Activated T-cell treated with anti-CD3 and anti-CD28 coated beads for 48 hours (primary cell): ENCODE measurements around the gene STK38.

Source experiments
- DNase-seq: peaks from one replicate; pipeline ENCODE4 v3.0.0-alpha.2; 2020; ENCODE audit warnings: low read depth

STK38 gene

GRCh38 chr6:36519352-36519751, 27.9 kb downstream of the STK38 start:
- DNase-seq: no peak

DNA sequence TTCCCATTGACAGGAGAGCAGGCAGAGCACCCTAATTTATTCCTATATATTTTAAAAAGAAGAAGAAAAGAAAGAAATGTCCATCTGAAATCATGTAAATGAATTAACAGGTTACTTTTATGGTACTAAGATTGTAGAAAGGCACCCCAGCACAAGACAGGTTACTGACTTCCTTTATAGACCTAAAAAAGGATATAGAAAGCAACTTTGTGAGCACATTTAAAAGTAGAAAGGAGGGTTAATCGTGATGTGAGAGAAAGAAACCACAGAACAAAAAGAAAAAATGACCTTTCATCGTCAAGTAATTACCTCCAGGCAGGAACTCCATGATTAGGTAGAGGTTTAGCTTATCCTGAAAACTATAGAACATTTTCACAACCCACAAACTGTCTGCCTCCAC, 29.9 kb downstream of the STK38 start:
- DNase-seq: no peak

GRCh38 chr6:36516988-36517387, 30.3 kb downstream of the STK38 start:
- DNase-seq: no peak

- no peak for DNase-seq
Observed at GRCh38 chr6:36516559-36516958, 30.7 kb downstream of the STK38 start.

DNA sequence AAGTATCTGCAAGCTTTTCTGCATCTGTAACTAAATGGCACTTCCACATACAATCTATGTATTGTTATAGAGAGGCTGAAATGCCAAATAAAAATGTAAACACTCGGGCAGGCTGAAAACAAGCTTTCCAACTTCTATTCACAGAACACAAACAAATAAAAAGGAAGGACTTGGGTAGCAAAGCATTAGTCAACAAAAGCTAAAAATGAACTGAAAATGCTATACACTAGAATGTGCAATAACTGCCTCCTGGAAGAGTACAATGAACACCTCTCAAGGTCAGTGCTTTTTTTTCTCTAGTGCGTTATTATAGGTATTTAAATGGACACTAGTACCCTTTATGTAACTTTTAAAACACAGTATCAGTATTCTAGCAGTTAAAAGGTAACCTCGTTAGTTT, 31.4 kb downstream of the STK38 start:
- no peak for DNase-seq

DNA sequence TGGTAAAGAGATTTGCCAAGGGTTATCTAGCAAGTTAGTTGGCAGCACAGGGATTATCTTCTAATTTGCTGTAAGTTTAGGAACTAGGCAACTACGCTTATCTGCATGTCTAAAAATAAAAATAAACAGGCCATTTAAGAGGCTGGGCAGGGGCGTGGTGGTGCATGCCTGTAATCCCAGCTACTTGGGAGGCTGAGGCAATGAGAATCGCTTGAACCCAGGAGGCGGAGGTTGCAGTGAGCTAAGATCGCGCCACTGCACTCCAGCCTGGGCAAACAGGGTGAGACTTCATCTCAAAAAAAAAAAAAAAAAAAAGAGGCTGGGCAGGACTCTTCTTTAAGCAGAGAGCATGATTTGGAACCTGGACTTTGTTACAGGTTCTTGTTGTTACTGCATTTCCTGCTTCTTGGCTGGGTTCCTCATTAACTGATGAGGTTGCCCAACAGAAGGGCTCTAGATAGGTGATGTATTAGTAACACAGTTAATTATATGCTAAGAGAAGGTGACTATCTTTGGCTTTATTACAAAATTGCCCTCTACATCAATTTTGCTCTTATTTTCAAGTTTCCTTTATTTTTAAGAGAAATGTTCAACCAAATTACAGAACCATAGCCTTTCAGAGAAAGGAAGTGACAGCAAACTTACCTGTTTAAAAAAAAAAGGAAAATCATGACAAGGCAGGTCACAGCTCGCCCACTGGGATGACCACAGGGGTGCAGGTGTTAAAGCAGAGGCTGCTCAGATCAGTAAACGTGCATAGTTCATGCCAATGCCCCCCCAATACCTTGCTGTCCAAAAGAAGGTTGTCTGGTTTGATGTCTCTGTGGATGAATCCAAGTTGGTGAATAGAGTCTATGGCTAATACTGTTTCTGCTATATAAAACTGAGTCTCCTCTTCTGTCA, 32.5 kb downstream of the STK38 start:
- no peak for DNase-seq

- DNase-seq: no peak
Observed at GRCh38 chr6:36510365-36510764, 36.9 kb downstream of the STK38 start.

DNA sequence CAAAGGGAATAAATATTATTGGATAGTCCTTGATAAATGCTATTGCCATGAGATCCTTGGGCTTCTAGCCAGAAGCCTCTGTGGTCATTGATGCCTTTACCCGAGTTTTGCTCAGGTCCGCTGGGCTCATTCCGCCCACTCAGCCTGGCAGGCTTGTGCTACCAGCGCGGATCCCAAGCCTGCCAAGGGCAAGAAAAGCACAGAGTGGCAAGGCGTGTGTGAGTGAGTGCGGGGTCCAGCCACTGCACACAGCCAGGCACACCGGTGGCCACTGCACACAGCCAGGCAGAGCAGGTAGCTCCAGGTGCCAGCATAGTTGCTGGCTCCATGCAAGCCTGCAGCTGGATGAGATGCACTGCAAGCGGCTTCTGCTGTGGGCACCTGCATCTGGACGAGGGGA, 38.7 kb downstream of the STK38 start:
- DNase-seq: no peak

DNA sequence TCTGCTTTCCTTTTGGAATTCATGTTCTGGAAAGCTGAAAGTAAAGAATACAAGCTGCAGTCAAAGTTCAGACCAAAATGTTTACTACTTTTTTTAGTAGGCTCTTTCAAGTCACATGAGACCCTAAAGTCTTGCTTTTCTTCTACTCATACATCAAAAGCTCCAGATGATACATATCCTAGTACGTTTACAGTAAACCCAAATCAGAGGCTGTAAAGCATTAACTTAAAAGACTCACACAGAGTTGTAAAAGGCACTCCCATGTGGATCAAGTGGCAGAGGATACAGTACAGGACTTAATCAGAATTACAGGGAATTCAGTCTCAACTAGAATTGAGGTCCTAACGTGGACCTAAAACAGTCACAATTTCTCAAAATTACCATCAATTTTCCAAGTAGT, 40.7 kb downstream of the STK38 start:
- DNase-seq: no peak

DNA sequence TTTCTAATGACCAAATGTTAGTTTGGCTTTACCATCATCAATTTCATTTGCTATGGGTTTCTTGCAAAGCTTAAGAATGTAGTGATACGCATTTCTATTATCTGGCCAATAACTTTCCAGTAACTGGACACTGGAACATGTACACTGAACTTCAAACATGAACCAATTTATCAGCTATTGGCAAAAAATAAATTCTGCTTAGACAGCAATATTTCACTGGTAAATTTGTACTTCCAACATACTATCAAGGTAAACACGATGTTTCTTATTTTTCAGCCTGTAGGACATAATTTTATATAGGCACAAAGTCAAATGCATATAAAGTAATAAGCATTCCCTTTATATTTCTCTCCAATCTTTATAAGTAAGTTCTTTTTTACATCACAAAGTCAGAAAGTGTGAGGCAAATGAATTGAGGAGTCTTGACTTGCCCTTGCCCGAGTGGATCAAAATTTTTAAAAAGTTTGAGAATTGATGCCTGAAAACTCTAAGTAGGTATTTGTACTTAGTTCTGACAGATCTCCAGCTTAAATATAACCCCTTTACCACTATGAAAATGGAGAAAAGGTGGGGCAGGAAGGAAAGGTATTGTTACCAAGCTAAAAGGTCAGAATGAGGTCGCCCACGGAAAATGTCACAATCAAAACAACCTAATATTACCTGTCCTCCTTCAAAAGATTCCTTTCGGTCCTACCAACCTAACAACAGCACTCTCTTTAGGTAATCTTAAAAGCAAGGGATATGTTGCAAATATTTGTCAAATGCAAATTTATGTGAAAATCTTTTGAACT, 41.3 kb downstream of the STK38 start:
- DNase-seq: no peak

DNA sequence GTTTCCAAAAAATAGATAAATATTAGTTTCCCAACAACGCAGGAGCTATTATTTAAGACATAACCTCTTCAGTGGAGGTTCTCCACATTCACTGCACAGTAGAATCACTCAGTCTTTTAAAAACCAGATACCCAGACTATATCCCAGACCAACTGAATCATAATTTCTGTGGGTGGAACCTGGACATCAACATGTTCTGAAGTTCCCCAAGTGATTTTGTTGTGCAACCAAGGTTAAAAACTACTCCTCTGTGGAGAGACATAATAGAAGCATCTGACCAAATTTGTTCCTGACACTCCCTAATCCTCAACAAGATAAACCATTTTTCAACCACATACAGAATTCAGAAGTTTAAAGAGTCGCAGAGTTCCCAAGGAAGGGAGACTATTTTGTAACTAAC, 42.3 kb downstream of the STK38 start:
- no peak for DNase-seq

DNA sequence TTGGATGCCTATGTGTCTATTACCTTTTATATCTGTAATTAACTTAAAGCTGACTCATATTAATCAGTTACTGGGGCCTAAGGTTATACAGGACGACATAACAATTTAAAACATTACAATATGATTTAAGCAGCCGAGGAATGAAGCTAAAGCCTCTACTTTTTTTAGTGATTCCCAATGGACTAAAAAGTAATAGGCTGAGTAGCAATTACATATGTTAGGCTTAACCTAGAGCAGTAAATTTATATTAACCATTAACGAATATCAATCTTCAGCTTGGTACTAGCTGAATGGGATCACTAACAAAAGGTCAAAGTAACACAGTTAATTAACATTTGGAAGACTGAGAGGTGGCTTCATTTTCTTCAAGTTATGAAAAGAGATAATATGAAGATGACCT, 43.1 kb downstream of the STK38 start:
- DNase-seq: no peak

DNA sequence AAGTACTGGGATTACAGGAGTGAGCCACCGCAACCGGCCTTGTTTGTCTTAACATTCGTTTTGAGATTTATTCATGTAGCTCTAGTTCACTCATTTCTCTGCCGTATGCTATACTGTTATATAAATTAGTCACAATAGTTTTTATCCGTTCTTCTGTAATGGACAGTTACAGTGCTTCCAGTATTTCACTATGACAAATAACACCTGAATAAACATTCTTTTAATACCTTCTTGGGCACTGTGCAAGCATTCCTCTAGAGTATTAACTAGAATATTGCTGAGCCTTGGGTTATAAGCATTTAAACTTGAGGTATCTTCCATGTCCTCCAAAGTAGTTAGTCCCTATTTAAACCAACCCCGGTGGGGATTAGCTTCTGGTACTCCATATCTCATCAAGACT, 45.6 kb downstream of the STK38 start:
- DNase-seq: no peak

DNA sequence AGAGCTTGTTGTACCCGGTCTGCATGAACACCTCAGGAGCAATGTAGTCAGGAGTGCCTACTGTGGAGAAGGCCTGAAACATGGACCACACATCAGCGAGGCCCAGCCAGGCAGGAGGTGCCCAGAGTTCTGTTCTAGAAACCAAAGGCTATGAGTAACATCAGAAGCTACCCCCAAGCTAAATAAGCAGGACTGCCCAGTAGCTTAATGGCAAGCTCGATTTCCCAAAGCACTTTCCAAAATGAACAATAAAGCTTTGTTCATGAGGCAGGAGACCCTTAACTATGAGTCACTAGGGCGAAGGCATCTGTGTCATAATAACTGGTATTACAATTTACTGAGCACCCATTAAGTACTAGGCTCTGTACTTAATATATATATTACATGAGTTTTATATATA, 47.4 kb downstream of the STK38 start:
- DNase-seq: no peak

GRCh38 chr6:36495086-36495485, 52.2 kb downstream of the STK38 start:
- no peak for DNase-seq

DNA sequence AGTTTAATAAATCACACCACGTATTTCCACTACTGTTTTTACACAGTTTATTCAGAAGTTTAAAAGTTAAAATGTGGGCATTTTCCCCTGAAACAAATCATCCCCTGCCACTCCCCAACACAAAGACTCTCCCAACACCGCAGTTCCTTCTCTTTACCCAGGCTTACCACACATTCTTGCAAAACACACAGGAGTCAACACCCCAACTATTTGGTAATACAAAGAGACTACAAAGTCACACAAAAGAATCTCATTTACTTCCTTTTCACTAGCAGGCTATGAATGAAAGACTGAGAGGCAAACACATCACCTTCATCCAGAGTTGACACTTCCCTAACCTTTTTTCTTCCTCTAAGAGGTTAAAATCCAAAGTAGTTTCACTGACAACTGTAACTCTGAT, 53.4 kb downstream of the STK38 start:
- DNase-seq: no peak

- DNase-seq: no peak
Observed at GRCh38 chr6:36493319-36493718, 54.0 kb downstream of the STK38 start.

- no peak for DNase-seq
Observed at GRCh38 chr6:36492621-36493020, 54.7 kb downstream of the STK38 start.

DNA sequence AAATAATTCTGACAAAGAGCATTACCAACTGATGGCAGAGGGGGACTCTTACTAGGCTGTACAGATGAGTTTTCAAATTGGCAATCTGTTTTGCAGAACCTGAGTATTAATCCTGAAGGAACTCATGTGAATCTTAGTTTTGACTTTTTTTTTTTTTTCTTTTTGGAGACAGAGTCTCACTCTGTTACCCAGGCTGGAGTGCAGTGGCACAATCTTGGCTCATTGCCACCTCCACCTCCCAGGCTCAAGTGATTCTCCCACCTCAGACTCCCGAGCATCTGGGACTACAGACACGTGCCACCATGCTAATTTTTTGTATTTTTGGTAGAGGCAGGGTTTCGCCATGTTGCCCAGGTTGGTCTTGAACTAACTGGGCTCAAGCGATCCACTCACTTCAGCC, 55.2 kb downstream of the STK38 start:
- DNase-seq: no peak

GRCh38 chr6:36491378-36491965, 55.8 kb downstream of the STK38 start:
- no peak for DNase-seq

DNA sequence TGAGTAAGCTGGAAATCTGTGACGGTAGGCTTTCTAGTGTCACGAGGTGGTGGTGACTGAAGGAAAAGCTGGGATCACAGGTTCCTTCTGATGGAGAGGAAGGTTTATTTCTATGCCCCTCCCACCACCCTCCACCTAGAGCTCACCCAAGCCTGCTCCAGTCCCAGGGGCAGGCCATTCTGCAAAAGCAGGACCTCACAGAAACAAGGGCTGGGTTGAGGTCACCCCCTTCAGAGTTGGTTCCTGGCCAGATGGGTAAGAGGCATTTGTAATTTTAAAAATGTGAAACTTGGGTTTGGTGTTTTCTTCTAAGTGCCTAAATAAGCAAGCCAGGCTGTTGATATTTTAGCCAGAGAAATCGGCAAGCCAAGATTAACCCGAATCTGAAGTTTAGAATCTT, 57.9 kb downstream of the STK38 start:
- DNase-seq: no peak

GRCh38 chr6:36488221-36488620, 59.1 kb downstream of the STK38 start:
- DNase-seq: no peak

DNA sequence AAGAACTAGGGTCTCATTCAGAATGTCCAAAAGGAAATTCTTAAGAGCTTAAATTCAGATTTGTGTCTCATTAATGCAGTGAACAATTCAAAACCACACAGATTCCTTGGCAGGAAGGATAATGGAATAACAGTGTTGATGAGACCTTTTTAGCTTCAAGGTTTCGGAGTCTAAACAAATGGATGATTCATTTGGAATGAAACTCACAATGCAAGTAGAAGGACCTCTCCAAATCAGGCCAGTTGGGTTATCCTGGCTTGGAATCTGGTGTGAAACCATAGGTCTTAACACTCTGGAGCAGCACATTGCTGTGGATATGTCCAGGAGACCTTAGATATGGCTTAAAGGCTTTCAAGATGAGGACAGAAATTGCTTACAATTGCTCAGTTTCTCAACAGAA, 59.6 kb downstream of the STK38 start:
- DNase-seq: no peak
